Breast epithelium (tissue), 3 donors: ENCODE results near the gene NINJ2.

ENCODE experiments used
- CTCF ChIP-seq, 3 donors: fragments of 450-650 bp; IDR thresholded peaks; one replicate each; pipeline ENCODE4 v1.5.1; 2016 to 2017; ENCODE audit warnings: antibody characterized with exemption in 3 of 3, mild to moderate bottlenecking in 3 of 3, moderate library complexity in 3 of 3
- POLR2A ChIP-seq: fragments of 450-650 bp; IDR thresholded peaks from one replicate; pipeline ENCODE4 v1.6.1; 2016; ENCODE audit warnings: antibody characterized with exemption, mild to moderate bottlenecking, moderate library complexity
- POLR2AphosphoS5 ChIP-seq, 3 donors: sonication (generic); formaldehyde crosslinking; IDR thresholded peaks; one replicate each; pipeline ENCODE4 v1.6.1; 2017; ENCODE audit warnings: antibody characterized with exemption in 3 of 3

- no peak for TF ChIP-seq CTCF (IDR thresholded peaks at IDR 0.05)
- TF ChIP-seq POLR2A, result no peak
- no peak for TF ChIP-seq POLR2AphosphoS5 (IDR thresholded peaks at IDR 0.05)
These were observed 130.2 kb downstream of the NINJ2 start for GRCh38 chr12:532908-533565.
